ENCODE measurements around the gene MORN4.

DNA sequence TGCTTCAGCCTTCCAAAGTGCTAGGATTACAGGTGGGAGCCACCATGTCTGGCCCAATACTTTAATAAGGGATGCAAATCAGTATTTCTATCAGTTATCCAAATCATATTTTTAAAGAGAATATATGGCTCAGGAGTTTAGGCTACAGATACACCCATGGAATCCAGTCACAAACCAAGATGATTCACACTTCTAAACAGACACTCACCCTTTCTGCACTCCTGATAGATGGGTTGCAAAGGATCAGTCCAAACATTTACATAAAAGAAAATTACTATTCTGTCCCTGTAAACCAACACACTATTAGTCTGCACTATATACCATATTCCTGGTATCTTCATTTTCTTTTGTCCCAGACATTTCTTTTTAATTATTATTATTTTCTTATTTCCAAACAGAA, 2.2 kb downstream of the MORN4 start:
- no peak for TF ChIP-seq POLR2AphosphoS5 (IDR thresholded peaks at IDR 0.05; ENCODE audit: low read depth, low read length)
- TF ChIP-seq, protein P1, sequence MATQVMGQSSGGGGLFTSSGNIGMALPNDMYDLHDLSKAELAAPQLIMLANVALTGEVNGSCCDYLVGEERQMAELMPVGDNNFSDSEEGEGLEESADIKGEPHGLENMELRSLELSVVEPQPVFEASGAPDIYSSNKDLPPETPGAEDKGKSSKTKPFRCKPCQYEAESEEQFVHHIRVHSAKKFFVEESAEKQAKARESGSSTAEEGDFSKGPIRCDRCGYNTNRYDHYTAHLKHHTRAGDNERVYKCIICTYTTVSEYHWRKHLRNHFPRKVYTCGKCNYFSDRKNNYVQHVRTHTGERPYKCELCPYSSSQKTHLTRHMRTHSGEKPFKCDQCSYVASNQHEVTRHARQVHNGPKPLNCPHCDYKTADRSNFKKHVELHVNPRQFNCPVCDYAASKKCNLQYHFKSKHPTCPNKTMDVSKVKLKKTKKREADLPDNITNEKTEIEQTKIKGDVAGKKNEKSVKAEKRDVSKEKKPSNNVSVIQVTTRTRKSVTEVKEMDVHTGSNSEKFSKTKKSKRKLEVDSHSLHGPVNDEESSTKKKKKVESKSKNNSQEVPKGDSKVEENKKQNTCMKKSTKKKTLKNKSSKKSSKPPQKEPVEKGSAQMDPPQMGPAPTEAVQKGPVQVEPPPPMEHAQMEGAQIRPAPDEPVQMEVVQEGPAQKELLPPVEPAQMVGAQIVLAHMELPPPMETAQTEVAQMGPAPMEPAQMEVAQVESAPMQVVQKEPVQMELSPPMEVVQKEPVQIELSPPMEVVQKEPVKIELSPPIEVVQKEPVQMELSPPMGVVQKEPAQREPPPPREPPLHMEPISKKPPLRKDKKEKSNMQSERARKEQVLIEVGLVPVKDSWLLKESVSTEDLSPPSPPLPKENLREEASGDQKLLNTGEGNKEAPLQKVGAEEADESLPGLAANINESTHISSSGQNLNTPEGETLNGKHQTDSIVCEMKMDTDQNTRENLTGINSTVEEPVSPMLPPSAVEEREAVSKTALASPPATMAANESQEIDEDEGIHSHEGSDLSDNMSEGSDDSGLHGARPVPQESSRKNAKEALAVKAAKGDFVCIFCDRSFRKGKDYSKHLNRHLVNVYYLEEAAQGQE (IDR thresholded peaks at IDR 0.05; ENCODE audit: insufficient read depth in 1 of 2, low read depth in 2 of 2, low read length in 2 of 2), result no peak
